ENCODE results near the gene TMEM154.
A peak's percentile ranks its signal among the peaks of the same experiment; 100 is the strongest.

The TMEM154 gene

GRCh38 chr4:152679414-152680281, at the start of gene TMEM154:
TSS of gene TMEM154 (minus strand) at chr4:152679997. CDS start at chr4:152679933, 64 bp downstream.
- peak; percentile 73 for DNase-seq (ENCODE audit: low read depth)
- TF ChIP-seq CTCF (IDR thresholded peaks at IDR 0.05; ENCODE audit: low read depth, low read length, missing control alignments) = no peak
- H3K4me3 ChIP-seq (ENCODE audit: low read depth, low read length) = peak within 1 kb of the TSS; percentile 64

DNA sequence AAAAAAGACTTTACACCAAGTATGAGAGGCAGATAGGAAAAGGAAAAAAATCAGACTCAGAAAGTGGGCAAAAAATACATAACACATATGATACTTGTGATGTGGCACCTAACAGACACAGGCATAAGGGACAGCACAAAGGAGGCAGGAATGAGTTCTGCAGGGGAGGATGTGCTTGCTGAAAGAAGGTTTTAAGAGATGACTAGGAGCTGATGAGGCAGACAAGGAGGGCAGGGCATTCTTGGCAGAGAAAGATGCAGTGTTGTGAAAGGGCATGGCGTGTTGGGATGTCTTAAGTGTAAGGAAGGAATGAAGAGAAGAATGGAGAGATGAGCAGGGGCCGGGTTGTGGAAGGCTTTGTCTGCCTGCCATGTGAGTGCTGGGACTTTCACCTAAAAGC, 49.7 kb upstream of the TMEM154 start:
- no peak for TF ChIP-seq CTCF (IDR thresholded peaks at IDR 0.05; ENCODE audit: low read depth, low read length, missing control alignments)
- no peak overlapping the region for H3K4me3 ChIP-seq (ENCODE audit: low read depth, low read length)
- DNase-seq (ENCODE audit: low read depth) = no peak

DNA sequence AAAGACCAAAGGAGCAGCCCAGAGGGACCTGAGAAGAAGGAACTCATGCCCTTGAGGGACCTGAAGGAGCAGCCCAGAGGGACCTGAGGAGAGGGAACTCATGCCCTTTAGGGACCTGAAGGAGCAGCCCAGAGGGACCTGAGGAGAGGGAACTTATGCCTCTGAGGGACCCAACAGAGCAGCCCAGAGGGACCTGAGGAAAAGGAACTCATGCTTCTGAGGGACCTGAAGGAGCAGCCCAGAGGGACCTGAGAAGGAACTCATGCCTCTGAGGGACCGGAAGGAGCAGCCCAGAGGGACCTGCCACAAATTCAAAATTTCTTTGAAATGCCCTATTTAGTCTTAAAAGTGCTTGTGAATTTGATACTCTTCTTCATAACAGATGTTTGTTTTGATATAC, 48.5 kb upstream of the TMEM154 start:
- no peak for TF ChIP-seq CTCF (IDR thresholded peaks at IDR 0.05; ENCODE audit: low read depth, low read length, missing control alignments)
- no peak for DNase-seq (ENCODE audit: low read depth)
- H3K4me3 ChIP-seq (ENCODE audit: low read depth, low read length) = no peak overlapping the region

DNA sequence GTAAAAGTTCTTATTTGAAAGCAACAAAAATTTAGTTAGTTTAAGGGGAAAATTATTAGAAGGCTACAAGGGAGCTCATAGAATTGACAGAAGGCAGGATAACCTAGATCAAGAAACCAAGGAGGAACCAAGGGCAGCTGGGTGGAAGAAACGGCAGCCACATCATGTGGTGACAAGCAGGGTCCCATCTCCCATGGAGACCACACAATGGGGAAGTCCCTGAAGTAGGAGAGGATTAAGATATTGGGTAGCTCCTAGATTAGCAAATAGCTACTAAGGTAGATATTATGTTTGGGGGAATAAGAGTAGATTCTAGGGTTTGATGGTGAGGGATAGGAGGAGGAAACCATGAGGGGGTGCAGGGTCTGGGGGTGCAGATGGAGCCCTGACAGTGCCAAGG, 48.0 kb upstream of the TMEM154 start:
- DNase-seq (ENCODE audit: low read depth) = no peak
- no peak for TF ChIP-seq CTCF (IDR thresholded peaks at IDR 0.05; ENCODE audit: low read depth, low read length, missing control alignments)
- H3K4me3 ChIP-seq (ENCODE audit: low read depth, low read length) = no peak overlapping the region

DNA sequence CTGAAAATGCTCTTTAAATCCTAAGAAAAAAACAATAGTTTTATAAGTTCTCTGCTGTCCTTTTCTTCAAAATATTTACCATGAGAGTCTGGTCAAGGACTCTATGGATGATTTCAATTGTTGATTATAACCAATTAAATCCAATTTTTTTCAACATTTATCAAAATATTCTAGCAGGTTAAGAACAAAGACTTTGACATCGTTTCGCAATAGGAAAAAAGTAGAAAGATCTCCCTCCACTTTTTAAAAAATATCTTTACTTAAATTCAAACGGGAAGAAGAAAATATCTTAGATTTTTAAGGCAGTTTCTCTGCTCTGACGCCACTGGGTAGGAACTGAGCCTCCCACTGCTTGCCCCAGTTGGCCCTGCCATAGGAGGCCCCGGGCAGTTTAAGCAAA, 44.7 kb upstream of the TMEM154 start:
- no peak for TF ChIP-seq CTCF (IDR thresholded peaks at IDR 0.05; ENCODE audit: low read depth, low read length, missing control alignments)
- no peak overlapping the region for H3K4me3 ChIP-seq (ENCODE audit: low read depth, low read length)
- DNase-seq (ENCODE audit: low read depth) = no peak

- DNase-seq (ENCODE audit: low read depth) = no peak
- TF ChIP-seq CTCF (IDR thresholded peaks at IDR 0.05; ENCODE audit: low read depth, low read length, missing control alignments) = no peak
- H3K4me3 ChIP-seq (ENCODE audit: low read depth, low read length) = no peak overlapping the region
Measured at GRCh38 chr4:152723236-152723635, 43.4 kb upstream of the TMEM154 start.
